AG09319 (cell line): ENCODE results near the gene IFT57.
"Not testable (repeated sequence)": the region's sequence is repeated elsewhere in the genome, so short reads cannot be mapped to it uniquely, and the experiment has no call there.

Source experiments
- DNase-seq: peaks from one replicate; pipeline ENCODE4 v3.0.0-alpha.2; 2010; ENCODE audit warnings: low read depth; ENCODE audit errors: extremely low read depth
- CTCF ChIP-seq: IDR thresholded peaks from 2 replicates; pipeline ENCODE4 v1.5.1; 2011; ENCODE audit warnings: low read depth, mild to moderate bottlenecking, inconsistent platforms, low read length, moderate library complexity

The IFT57 gene

DNA sequence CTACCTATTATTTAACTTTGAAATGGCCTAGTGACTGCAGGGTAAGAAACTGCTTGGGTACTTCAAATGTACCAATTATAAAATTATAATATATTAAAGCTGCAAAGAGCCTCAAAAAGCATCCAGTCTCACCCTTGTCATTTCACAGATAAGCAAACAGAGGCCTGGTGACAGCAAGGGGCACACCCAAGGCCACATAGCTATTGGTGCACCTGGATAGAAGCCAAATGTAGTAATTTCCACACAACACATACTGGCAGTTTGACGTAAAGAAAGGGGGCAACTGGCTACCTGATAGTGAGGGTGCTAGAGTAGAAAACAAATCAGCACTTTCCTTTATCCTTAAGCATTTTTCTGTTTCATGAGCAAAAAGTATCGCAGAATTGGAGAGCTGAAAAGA, 51.1 kb downstream of the IFT57 start:
- no peak for TF ChIP-seq CTCF

GRCh38 chr3:108164391-108164790, 57.8 kb downstream of the IFT57 start:
- TF ChIP-seq CTCF, result no peak

More for the DNA sequence above, 51.1 kb downstream of the IFT57 start:
- DNase-seq, result no peak

DNA sequence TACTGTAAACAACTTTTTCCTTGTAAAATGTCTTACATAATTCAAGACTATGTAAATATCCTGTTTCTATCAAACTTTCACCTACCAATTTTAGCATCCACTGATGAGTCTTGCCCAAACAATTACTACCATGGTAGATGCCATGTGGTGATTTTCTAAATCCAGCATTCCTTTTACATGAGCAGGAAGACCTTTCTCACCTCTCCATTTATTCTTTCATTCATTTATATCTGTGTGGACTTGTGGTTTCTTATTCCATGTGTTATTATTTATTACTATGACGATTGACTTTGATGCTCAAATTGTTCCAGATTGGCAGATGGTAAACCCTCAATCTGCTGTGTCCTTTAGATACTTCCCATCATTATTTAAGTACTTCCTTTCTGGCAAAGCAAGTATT, 62.4 kb downstream of the IFT57 start:
- no peak for TF ChIP-seq CTCF

More at GRCh38 chr3:108164391-108164790, 57.8 kb downstream of the IFT57 start:
- DNase-seq, result no peak

GRCh38 chr3:108159105-108159504, 63.1 kb downstream of the IFT57 start:
- DNase-seq, result no peak
- TF ChIP-seq CTCF, result no peak

More for the DNA sequence above, 62.4 kb downstream of the IFT57 start:
- no peak for DNase-seq

GRCh38 chr3:108158251-108158650, 64.0 kb downstream of the IFT57 start:
- TF ChIP-seq CTCF, result no peak
- no peak for DNase-seq

DNA sequence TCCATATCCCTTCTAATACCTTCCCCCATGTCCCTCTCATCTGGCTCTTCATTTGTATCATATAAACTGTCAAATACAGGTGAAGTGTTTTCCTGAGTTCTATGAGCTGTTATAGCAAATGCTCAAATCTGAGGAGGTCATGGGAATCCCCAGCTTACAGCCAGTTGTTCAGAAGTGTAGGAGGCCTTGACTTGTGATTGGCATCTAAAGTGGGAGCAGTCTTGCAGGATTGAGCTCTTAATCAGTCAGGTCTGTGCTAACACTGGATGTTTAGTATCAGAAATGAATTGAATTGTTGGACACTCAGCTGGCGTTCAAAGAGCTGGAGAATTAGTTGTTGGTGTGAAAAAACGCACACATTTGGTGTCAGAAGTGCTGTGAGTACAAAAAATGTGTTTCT, 65.0 kb downstream of the IFT57 start:
- TF ChIP-seq CTCF, result no peak
- no peak for DNase-seq

- TF ChIP-seq CTCF, result no peak
- no peak for DNase-seq
Measured at GRCh38 chr3:108156312-108156853, 65.8 kb downstream of the IFT57 start.

DNA sequence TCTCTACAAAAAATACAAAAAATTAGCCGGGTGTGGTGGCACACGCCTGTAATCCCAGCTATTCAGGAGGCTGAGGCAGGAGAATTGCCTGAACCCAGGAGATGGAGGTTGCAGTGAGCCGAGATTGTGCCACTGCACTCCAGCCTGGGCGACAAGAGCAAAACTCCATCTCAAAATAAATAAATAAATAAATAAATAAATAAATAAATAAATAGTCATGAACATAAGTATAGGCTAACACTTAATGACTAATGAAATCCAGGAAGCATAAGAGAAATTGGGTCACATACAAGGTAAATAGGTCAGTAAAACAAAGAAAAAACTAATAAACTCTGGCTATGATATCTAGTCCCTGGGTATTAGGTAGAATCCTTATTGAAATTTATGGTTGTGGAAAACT, 66.6 kb downstream of the IFT57 start:
- not testable (repeated sequence) for DNase-seq
